Sigmoid colon (tissue), 4 donors: ENCODE data around the gene ZMYND19.

ENCODE experiments used
- EP300 ChIP-seq, 4 donors: sonication (generic); formaldehyde crosslinking; IDR thresholded peaks; one replicate each; pipeline ENCODE4 v1.6.1; 2017; ENCODE audit warnings: antibody characterized with exemption in 4 of 4
- POLR2A ChIP-seq, 2 donors: fragments of 450-650 bp; IDR thresholded peaks; one replicate each; pipeline ENCODE4 v1.6.1; 2016; ENCODE audit warnings: antibody characterized with exemption in 2 of 2, mild to moderate bottlenecking in 2 of 2, moderate library complexity in 2 of 2
- POLR2AphosphoS5 ChIP-seq, 4 donors: sonication (generic); formaldehyde crosslinking; IDR thresholded peaks; one replicate each; pipeline ENCODE4 v1.6.1; 2017; ENCODE audit warnings: antibody characterized with exemption in 4 of 4
- TF ChIP-seq, protein P1 (sequence below), 4 experiments: fragments of 450-650 bp in 3 of 4; fragments of 200-600 bp in 1 of 4; IDR thresholded peaks; one replicate each; pipeline ENCODE4 v1.5.1; 2016 to 2019; ENCODE audit warnings: antibody characterized with exemption in 4 of 4, mild to moderate bottlenecking in 3 of 4, moderate library complexity in 2 of 4

DNA sequence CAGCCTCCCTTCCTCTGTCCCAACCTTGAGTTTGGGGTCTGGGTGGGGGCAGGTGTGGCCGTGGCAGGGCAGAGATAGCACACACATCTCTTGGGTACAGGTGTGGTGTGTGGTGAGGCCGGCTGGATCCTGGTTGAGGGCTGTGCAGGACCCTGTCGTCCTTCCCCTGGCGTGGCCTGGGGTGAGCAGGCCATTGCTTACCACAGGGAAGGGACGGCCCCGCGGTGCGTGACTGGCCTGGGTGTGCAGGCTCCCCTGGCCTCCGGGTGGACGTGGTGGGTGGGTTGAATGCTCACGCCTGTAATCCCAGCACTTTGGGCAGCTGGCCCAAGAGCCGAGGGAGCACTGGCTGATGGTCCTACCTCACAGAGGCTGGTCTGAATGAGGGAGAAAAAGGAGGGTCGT, 16.4 kb upstream of the ZMYND19 start:
- TF ChIP-seq EP300 (IDR thresholded peaks at IDR 0.05) (no peak), POLR2AphosphoS5 (IDR thresholded peaks at IDR 0.05) (no peak), POLR2A (IDR thresholded peaks at IDR 0.05) (no peak)
- TF ChIP-seq, protein P1, sequence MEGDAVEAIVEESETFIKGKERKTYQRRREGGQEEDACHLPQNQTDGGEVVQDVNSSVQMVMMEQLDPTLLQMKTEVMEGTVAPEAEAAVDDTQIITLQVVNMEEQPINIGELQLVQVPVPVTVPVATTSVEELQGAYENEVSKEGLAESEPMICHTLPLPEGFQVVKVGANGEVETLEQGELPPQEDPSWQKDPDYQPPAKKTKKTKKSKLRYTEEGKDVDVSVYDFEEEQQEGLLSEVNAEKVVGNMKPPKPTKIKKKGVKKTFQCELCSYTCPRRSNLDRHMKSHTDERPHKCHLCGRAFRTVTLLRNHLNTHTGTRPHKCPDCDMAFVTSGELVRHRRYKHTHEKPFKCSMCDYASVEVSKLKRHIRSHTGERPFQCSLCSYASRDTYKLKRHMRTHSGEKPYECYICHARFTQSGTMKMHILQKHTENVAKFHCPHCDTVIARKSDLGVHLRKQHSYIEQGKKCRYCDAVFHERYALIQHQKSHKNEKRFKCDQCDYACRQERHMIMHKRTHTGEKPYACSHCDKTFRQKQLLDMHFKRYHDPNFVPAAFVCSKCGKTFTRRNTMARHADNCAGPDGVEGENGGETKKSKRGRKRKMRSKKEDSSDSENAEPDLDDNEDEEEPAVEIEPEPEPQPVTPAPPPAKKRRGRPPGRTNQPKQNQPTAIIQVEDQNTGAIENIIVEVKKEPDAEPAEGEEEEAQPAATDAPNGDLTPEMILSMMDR (IDR thresholded peaks at IDR 0.05): no peak
